Measurements from ENCODE around the gene PDIA5.

Gene PDIA5

GRCh38 chr3:123134671-123135070, 67.8 kb downstream of the PDIA5 start:
- no peak for TF ChIP-seq CTCF (IDR thresholded peaks at IDR 0.05; ENCODE audit: low read depth, low read length, missing control alignments)
- in situ Hi-C loops (cut with HindIII; ENCODE audit: low sequenced_read_pairs), result no loop called here
- DNase-seq (ENCODE audit: low read depth), result no peak
- no peak overlapping the region for H3K4me3 ChIP-seq (ENCODE audit: low read depth, low read length)

DNA sequence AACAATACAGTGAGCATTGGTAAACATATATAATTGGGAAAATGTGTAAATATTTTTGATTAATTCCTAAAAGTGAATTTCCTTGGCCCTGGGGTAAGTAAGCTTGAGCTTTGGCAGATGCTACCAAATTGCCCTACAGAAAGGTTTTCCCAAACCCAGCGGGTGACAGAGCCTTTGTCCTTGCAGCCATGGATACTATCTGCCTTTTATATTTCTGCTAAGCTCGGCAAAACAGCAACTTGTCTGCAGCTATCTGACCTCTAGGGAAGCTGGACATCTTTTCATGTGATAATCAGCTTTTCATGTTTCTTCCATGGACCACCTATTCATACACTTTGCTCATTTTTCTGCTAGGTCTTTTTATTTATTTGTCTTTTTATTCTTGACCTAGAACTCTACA, 70.2 kb downstream of the PDIA5 start:
- TF ChIP-seq CTCF (IDR thresholded peaks at IDR 0.05; ENCODE audit: low read depth, low read length, missing control alignments), result no peak
- in situ Hi-C loops (cut with HindIII; ENCODE audit: low sequenced_read_pairs), result no loop called here

DNA sequence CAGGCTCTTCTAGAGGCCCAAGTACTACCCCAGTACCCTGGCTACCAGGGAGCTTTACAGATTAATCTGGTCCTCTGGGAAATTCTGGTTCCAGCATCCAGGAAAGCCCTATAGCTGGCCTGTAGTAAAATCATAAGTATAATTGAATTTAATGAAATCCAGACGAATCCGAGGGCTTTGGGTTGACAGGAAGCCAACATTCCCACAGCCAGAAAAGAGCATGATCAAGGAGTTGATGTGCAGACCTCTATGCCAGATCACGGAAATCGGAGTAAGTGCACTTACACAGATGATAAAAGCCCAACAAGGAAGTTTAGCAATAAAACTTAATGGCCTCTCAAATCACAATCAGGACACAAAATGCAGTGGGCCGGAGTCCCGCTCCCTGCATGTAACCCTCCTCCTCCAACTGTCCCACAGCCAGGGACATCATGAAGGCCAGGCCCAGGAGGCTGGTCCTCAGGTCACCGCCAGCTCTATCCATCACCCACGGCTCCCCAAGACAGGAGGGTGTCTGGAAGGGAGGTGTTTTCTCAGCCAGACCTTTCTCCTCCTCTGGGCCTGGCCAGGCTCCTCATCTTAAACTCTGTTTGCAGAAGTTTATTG, 72.1 kb downstream of the PDIA5 start:
- no peak for DNase-seq (ENCODE audit: low read depth)
- H3K4me3 ChIP-seq (ENCODE audit: low read depth, low read length), result no peak overlapping the region
- in situ Hi-C loops (cut with HindIII; ENCODE audit: low sequenced_read_pairs), result no loop called here
- no peak for TF ChIP-seq CTCF (IDR thresholded peaks at IDR 0.05; ENCODE audit: low read depth, low read length, missing control alignments)

More for the DNA sequence above, 70.2 kb downstream of the PDIA5 start:
- DNase-seq (ENCODE audit: low read depth), result no peak
- H3K4me3 ChIP-seq (ENCODE audit: low read depth, low read length), result no peak overlapping the region

GRCh38 chr3:123139522-123139921, 72.7 kb downstream of the PDIA5 start:
- in situ Hi-C loops (cut with HindIII; ENCODE audit: low sequenced_read_pairs), result no loop called here
- DNase-seq (ENCODE audit: low read depth), result no peak
- no peak overlapping the region for H3K4me3 ChIP-seq (ENCODE audit: low read depth, low read length)
- no peak for TF ChIP-seq CTCF (IDR thresholded peaks at IDR 0.05; ENCODE audit: low read depth, low read length, missing control alignments)

DNA sequence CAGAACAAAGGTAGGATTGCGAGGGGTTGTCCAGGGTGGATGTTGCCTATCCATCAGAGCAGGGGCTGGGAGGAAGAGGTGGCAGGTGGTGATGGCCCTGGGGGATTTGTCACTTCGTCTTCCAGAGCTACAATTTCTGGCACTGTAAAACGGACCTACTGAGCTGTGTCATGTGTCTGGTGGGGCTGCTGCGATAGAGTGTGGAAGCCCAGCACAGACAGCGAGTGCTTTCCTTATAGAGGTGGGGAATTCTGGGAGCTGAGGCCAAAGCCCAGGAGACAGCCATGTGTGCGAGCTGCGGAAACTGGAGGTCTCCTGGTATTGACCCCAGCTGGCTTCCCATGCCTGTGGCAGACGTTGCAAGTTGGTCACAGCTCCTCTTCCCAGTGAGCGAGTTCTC, 73.7 kb downstream of the PDIA5 start:
- in situ Hi-C loops (cut with HindIII; ENCODE audit: low sequenced_read_pairs), result no loop called here
- TF ChIP-seq CTCF (IDR thresholded peaks at IDR 0.05; ENCODE audit: low read depth, low read length, missing control alignments), result no peak
- DNase-seq (ENCODE audit: low read depth), result no peak
- no peak overlapping the region for H3K4me3 ChIP-seq (ENCODE audit: low read depth, low read length)

GRCh38 chr3:123141276-123141675, 74.5 kb downstream of the PDIA5 start:
- H3K4me3 ChIP-seq (ENCODE audit: low read depth, low read length), result no peak overlapping the region
- in situ Hi-C loops (cut with HindIII; ENCODE audit: low sequenced_read_pairs), result no loop called here
- no peak for DNase-seq (ENCODE audit: low read depth)
- no peak for TF ChIP-seq CTCF (IDR thresholded peaks at IDR 0.05; ENCODE audit: low read depth, low read length, missing control alignments)

All from astrocyte of the cerebellum (primary cell).